CD4-positive, CD25-positive, alpha-beta regulatory T cell (primary cell): ENCODE measurements around the gene ME2. TPM values are rescaled to one million over a fixed set of nuclear protein-coding genes. Genes with fewer than 3 reads are reported as not detected.

Source experiments
- ATAC-seq, 2 donors: fragments of 150-1000 bp; cut with Tn5 transposase; one replicate each; pipeline ENCODE4 v1.10.0; 2021; ENCODE audit warnings: low read depth in 2 of 2, moderate number of reproducible peaks in 2 of 2, moderate library complexity in 1 of 2
- DNase-seq, 3 donors: peaks; one replicate each; pipeline versions ENCODE4 v3.0.0 to v3.0.0-alpha.2; 2012 to 2022; ENCODE audit warnings: mixed read lengths in 1 of 3
- H3K27ac ChIP-seq: one replicate; pipeline ENCODE4 v1.7.0; 2013; ENCODE audit warnings: mild to moderate bottlenecking, low read length; ENCODE audit not compliant: insufficient read depth, poor library complexity, severe bottlenecking
- H3K27me3 ChIP-seq: one replicate; pipeline ENCODE4 v1.7.0; 2013; ENCODE audit warnings: low read length; ENCODE audit not compliant: control insufficient read depth, insufficient read depth
- H3K36me3 ChIP-seq: one replicate; pipeline ENCODE4 v1.7.0; 2013; ENCODE audit warnings: mild to moderate bottlenecking, low read length, moderate library complexity; ENCODE audit not compliant: control insufficient read depth, insufficient read depth
- H3K4me1 ChIP-seq: 2 replicates; pipeline ENCODE4 v1.7.0; 2013; ENCODE audit warnings: mild to moderate bottlenecking, low read length; ENCODE audit not compliant: insufficient read depth, control insufficient read depth, poor library complexity, severe bottlenecking
- H3K4me3 ChIP-seq: one replicate; pipeline ENCODE4 v1.7.0; 2013; ENCODE audit warnings: low read depth, mild to moderate bottlenecking, low read length, moderate library complexity
- H3K9me3 ChIP-seq, 2 experiments: 1 replicate in 1 of 2; 2 replicates in 1 of 2; pipeline ENCODE4 v1.7.0; 2013; ENCODE audit warnings: low read length in 2 of 2, mild to moderate bottlenecking in 1 of 2, moderate library complexity in 1 of 2; ENCODE audit not compliant: control insufficient read depth in 2 of 2
- H3K27ac Mint-ChIP-seq, 3 donors: one replicate each; pipeline ENCODE4 v1.8.0; 2020 to 2022; ENCODE audit warnings: mild to moderate bottlenecking in 3 of 3, mixed read lengths in 3 of 3, moderate library complexity in 2 of 3
- H3K27me3 Mint-ChIP-seq: one replicate; pipeline ENCODE4 v1.8.0; 2022; ENCODE audit warnings: mild to moderate bottlenecking, mixed read lengths
- H3K36me3 Mint-ChIP-seq: one replicate; pipeline ENCODE4 v1.8.0; 2020; ENCODE audit warnings: mixed read lengths
- H3K4me1 Mint-ChIP-seq, 4 donors: one replicate each; pipeline ENCODE4 v1.8.0; 2020 to 2022; ENCODE audit warnings: mixed read lengths in 4 of 4, mild to moderate bottlenecking in 1 of 4
- H3K4me3 Mint-ChIP-seq, 4 donors: one replicate each; pipeline ENCODE4 v1.8.0; 2020 to 2022; ENCODE audit warnings: mild to moderate bottlenecking in 4 of 4, mixed read lengths in 4 of 4, moderate library complexity in 3 of 4
- H3K9me3 Mint-ChIP-seq, 7 donors: one replicate each; pipeline ENCODE4 v1.8.0; 2020 to 2022; ENCODE audit warnings: mixed read lengths in 7 of 7, mild to moderate bottlenecking in 3 of 7, moderate library complexity in 2 of 7
- polyA plus RNA-seq, 4 donors: library from polyadenylated mRNA; unstranded; fragments of 300-500 nt; fragmentation: Illumina TruSeq; gene quantifications; one replicate each; pipeline ENCODE4 v1.2.3, GENCODE V29; 2021
- total RNA-seq: library from RNA; stranded (reverse); gene quantifications from one replicate; pipeline ENCODE4 v1.2.3, GENCODE V29; 2022

ME2 gene
- total and polyA plus RNA-seq, 5 donors from 2014 or later = 29.5 to 45.4 (median 39.7) TPM

GRCh38 chr18:50862401-50862800, 16.5 kb upstream of the ME2 start:
- no peak for DNase-seq
- no peak overlapping the region for H3K4me3 ChIP-seq
- no peaks in the 10 kb centered on the region for H3K4me1 Mint-ChIP-seq
- H3K4me3 Mint-ChIP-seq = no peak overlapping the region
- no peaks in the 10 kb centered on the region for H3K36me3 ChIP-seq
- H3K4me1 ChIP-seq = no peaks in the 10 kb centered on the region
- no peak overlapping the region for H3K27ac Mint-ChIP-seq
- ATAC-seq = no peak
- H3K27me3 Mint-ChIP-seq = peaks cover 38% of the 10 kb centered on the region
- no peaks in the 10 kb centered on the region for H3K36me3 Mint-ChIP-seq
- no peaks in the 10 kb centered on the region for H3K9me3 ChIP-seq
- H3K27ac ChIP-seq = no peak overlapping the region
- peaks cover 0 to 1% (median 0%) of the 10 kb centered on the region in 7 donors for H3K9me3 Mint-ChIP-seq
- no peaks in the 10 kb centered on the region for H3K27me3 ChIP-seq

- no peak overlapping the region for H3K4me3 ChIP-seq
- no peak overlapping the region for H3K27ac ChIP-seq
- no peak for DNase-seq
- no peaks in the 10 kb centered on the region for H3K4me1 Mint-ChIP-seq
- no peaks in the 10 kb centered on the region for H3K9me3 ChIP-seq
- H3K9me3 Mint-ChIP-seq = peaks cover 0 to 1% (median 0%) of the 10 kb centered on the region in 7 donors
- H3K27me3 ChIP-seq = no peaks in the 10 kb centered on the region
- no peak for ATAC-seq
- peaks cover 24% of the 10 kb centered on the region for H3K27me3 Mint-ChIP-seq
- H3K4me3 Mint-ChIP-seq = no peak overlapping the region
- no peak overlapping the region for H3K27ac Mint-ChIP-seq
- H3K36me3 ChIP-seq = no peaks in the 10 kb centered on the region
- no peaks in the 10 kb centered on the region for H3K4me1 ChIP-seq
- H3K36me3 Mint-ChIP-seq = no peaks in the 10 kb centered on the region
Measured at GRCh38 chr18:50863840-50864375, 15.0 kb upstream of the ME2 start.

- Mint-ChIP-seq H3K4me3 (no peak overlapping the region), H3K27me3 (peaks cover 24% of the 10 kb centered on the region), H3K36me3 (no peaks in the 10 kb centered on the region), H3K9me3 (no peaks in the 10 kb centered on the region), H3K27ac (no peak overlapping the region), H3K4me1 (no peaks in the 10 kb centered on the region)
- no peak overlapping the region for H3K27ac ChIP-seq
- H3K27me3 ChIP-seq = no peaks in the 10 kb centered on the region
- H3K9me3 ChIP-seq = no peaks in the 10 kb centered on the region
- DNase-seq (peak in 1 of 3 donors; percentile 8), ATAC-seq (no peak)
- H3K36me3 ChIP-seq = no peaks in the 10 kb centered on the region
- H3K4me1 ChIP-seq = no peaks in the 10 kb centered on the region
- H3K4me3 ChIP-seq = no peak overlapping the region
Measured at GRCh38 chr18:50866765-50867164, 12.2 kb upstream of the ME2 start.

- no peak for ATAC-seq
Measured at GRCh38 chr18:50869150-50869549, 9.8 kb upstream of the ME2 start.

GRCh38 chr18:50870138-50870845, 8.6 kb upstream of the ME2 start:
- Mint-ChIP-seq H3K27me3 (peaks cover 31% of the 10 kb centered on the region), H3K9me3 (no peaks in the 10 kb centered on the region), H3K36me3 (no peaks in the 10 kb centered on the region), H3K4me1 (no peaks in the 10 kb centered on the region), H3K27ac (no peak overlapping the region), H3K4me3 (no peak overlapping the region)
- Histone ChIP-seq H3K27me3 (peaks cover 8% of the 10 kb centered on the region), H3K4me3 (no peak overlapping the region), H3K36me3 (no peaks in the 10 kb centered on the region), H3K27ac (no peak overlapping the region), H3K9me3 (no peaks in the 10 kb centered on the region), H3K4me1 (no peaks in the 10 kb centered on the region)
- DNase-seq (no peak), ATAC-seq (no peak)

More at GRCh38 chr18:50869150-50869549, 9.8 kb upstream of the ME2 start:
- no peak overlapping the region for H3K27ac ChIP-seq
- H3K27ac Mint-ChIP-seq = no peak overlapping the region
- H3K9me3 ChIP-seq = no peaks in the 10 kb centered on the region
- no peak overlapping the region for H3K4me3 ChIP-seq
- no peaks in the 10 kb centered on the region for H3K36me3 Mint-ChIP-seq
- no peak overlapping the region for H3K4me3 Mint-ChIP-seq
- no peak for DNase-seq
- H3K9me3 Mint-ChIP-seq = no peaks in the 10 kb centered on the region
- no peaks in the 10 kb centered on the region for H3K4me1 Mint-ChIP-seq
- H3K4me1 ChIP-seq = no peaks in the 10 kb centered on the region
- H3K27me3 ChIP-seq = peaks cover 5% of the 10 kb centered on the region
- peaks cover 30% of the 10 kb centered on the region for H3K27me3 Mint-ChIP-seq
- H3K36me3 ChIP-seq = no peaks in the 10 kb centered on the region

GRCh38 chr18:50871846-50872245, 7.1 kb upstream of the ME2 start:
- Mint-ChIP-seq H3K36me3 (no peaks in the 10 kb centered on the region), H3K27me3 (peaks cover 17% of the 10 kb centered on the region), H3K27ac (no peak overlapping the region), H3K9me3 (no peaks in the 10 kb centered on the region), H3K4me3 (no peak overlapping the region), H3K4me1 (no peaks in the 10 kb centered on the region)
- DNase-seq = no peak
- Histone ChIP-seq H3K36me3 (no peaks in the 10 kb centered on the region), H3K4me1 (no peaks in the 10 kb centered on the region), H3K27me3 (peaks cover 9% of the 10 kb centered on the region), H3K9me3 (no peaks in the 10 kb centered on the region), H3K4me3 (no peak overlapping the region), H3K27ac (no peak overlapping the region)
- ATAC-seq = no peak

- H3K4me3 Mint-ChIP-seq = peak overlapping the region in 2 of 4 donors; percentile 18 to 75
- peaks cover 9% of the 10 kb centered on the region for H3K27me3 ChIP-seq
- H3K36me3 ChIP-seq = no peaks in the 10 kb centered on the region
- ATAC-seq (no peak), DNase-seq (no peak)
- H3K27ac Mint-ChIP-seq = no peak overlapping the region
- no peak overlapping the region for H3K27ac ChIP-seq
- no peaks in the 10 kb centered on the region for H3K9me3 Mint-ChIP-seq
- H3K9me3 ChIP-seq = no peaks in the 10 kb centered on the region
- H3K4me1 ChIP-seq = peaks cover 19% of the 10 kb centered on the region
- H3K36me3 Mint-ChIP-seq = no peaks in the 10 kb centered on the region
- H3K27me3 Mint-ChIP-seq = peaks cover 15% of the 10 kb centered on the region
- H3K4me3 ChIP-seq = no peak overlapping the region
- peaks cover 11 to 21% (median 16%) of the 10 kb centered on the region in 4 donors for H3K4me1 Mint-ChIP-seq
Measured at GRCh38 chr18:50875966-50876536, 2.9 kb upstream of the ME2 start.
